ENCODE data around the gene CACNB1.
A peak's percentile ranks its signal among the peaks of the same experiment; 100 is the strongest.

Gene CACNB1

GRCh38 chr17:39237586-39237985 lies 40.1 kb upstream of the CACNB1 start:
- H3K9me3 ChIP-seq, result no peaks in the 10 kb centered on the region
- no peak overlapping the region for H3K9ac ChIP-seq
- no peak overlapping the region for H3K4me3 ChIP-seq
- TF ChIP-seq Cebpa-rat (IDR thresholded peaks at IDR 0.05), result no peak
- H3K27ac ChIP-seq, result peak overlapping the region; percentile 47; the same call in 1 of the 2 replicates
- H3K4me2 ChIP-seq, result peak overlapping the region; percentile 75
- no peaks in the 10 kb centered on the region for H3K36me3 ChIP-seq
- peaks cover 71% of the 10 kb centered on the region for H3K4me1 ChIP-seq
- no peaks in the 10 kb centered on the region for H4K20me1 ChIP-seq
- H3K27me3 ChIP-seq, result no peaks in the 10 kb centered on the region

DNA sequence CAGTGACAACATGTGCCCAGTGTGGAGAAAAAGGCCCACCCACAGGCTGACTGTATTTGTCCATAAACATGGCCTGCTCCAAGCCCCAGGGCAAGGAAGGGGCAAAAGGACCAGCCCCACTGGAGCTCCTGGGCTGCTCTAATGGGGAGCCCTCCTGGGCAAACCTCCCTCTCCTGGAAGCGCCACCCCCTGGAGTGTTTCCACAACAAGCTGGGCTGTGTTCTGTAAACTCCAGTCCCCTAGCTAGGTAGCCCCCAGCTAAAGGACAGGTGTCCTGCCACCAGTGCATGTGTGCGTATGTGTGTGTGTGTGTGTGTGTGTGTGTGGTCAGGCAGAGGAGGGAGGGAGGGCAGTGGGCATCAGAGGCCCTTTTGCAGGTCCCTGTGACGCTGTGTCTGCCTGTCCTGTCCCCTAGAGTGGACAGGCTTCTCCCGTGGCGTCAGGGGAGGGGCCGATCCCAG lies 39.5 kb upstream of the CACNB1 start:
- Histone ChIP-seq H3K9ac (no peak overlapping the region), H3K4me1 (peaks cover 70% of the 10 kb centered on the region), H3K9me3 (no peaks in the 10 kb centered on the region), H3K36me3 (no peaks in the 10 kb centered on the region), H3K27ac (no peak overlapping the region), H3K27me3 (no peaks in the 10 kb centered on the region), H3K4me3 (no peak overlapping the region), H4K20me1 (no peaks in the 10 kb centered on the region), H3K4me2 (peak overlapping the region; percentile 75)
- TF ChIP-seq Cebpa-rat (IDR thresholded peaks at IDR 0.05), result no peak

DNA sequence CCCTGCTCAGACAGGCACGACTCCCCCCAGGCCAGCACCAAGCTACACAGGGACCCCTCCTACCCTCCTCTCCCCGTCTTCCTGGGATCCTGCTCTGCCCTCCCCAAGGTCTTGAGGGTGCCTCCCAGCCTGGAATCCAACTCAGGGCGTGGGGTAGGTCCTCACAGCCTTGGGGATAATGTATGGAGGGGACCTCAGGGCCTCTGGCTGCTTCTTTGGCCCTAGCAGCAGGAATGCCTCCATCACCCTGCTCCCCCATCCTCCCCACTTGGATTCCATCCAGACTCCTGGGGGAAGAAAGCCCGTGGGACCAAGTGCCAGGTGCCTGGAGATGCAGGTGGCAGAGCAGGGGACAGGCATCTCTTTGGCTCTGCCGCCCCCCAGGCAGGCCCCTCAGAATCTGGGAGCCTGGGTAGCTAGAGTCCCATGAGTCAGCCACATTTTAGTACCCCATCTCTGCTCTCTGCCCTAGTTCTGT lies 39.0 kb upstream of the CACNB1 start:
- TF ChIP-seq Cebpa-rat (IDR thresholded peaks at IDR 0.05), result no peak
- peaks cover 70% of the 10 kb centered on the region for H3K4me1 ChIP-seq
- H3K27ac ChIP-seq, result peak overlapping the region; percentile 41; the same call in 1 of the 2 replicates

GRCh38 chr17:39235555-39236449 lies 38.3 kb upstream of the CACNB1 start:
- Histone ChIP-seq H3K4me3 (no peak overlapping the region), H3K27me3 (no peaks in the 10 kb centered on the region), H3K27ac (peak overlapping the region; percentile 41; the same call in 1 of the 2 replicates), H4K20me1 (no peaks in the 10 kb centered on the region), H3K9me3 (no peaks in the 10 kb centered on the region), H3K36me3 (no peaks in the 10 kb centered on the region), H3K9ac (no peak overlapping the region), H3K4me1 (peaks cover 73% of the 10 kb centered on the region), H3K4me2 (peak overlapping the region; percentile 75)
- TF ChIP-seq Cebpa-rat (IDR thresholded peaks at IDR 0.05), result no peak

More for the DNA sequence above, 39.0 kb upstream of the CACNB1 start:
- H3K9me3 ChIP-seq, result no peaks in the 10 kb centered on the region
- H3K9ac ChIP-seq, result no peak overlapping the region
- no peaks in the 10 kb centered on the region for H4K20me1 ChIP-seq
- no peak overlapping the region for H3K4me3 ChIP-seq
- no peaks in the 10 kb centered on the region for H3K36me3 ChIP-seq
- H3K4me2 ChIP-seq, result peak overlapping the region; percentile 75
- no peaks in the 10 kb centered on the region for H3K27me3 ChIP-seq

DNA sequence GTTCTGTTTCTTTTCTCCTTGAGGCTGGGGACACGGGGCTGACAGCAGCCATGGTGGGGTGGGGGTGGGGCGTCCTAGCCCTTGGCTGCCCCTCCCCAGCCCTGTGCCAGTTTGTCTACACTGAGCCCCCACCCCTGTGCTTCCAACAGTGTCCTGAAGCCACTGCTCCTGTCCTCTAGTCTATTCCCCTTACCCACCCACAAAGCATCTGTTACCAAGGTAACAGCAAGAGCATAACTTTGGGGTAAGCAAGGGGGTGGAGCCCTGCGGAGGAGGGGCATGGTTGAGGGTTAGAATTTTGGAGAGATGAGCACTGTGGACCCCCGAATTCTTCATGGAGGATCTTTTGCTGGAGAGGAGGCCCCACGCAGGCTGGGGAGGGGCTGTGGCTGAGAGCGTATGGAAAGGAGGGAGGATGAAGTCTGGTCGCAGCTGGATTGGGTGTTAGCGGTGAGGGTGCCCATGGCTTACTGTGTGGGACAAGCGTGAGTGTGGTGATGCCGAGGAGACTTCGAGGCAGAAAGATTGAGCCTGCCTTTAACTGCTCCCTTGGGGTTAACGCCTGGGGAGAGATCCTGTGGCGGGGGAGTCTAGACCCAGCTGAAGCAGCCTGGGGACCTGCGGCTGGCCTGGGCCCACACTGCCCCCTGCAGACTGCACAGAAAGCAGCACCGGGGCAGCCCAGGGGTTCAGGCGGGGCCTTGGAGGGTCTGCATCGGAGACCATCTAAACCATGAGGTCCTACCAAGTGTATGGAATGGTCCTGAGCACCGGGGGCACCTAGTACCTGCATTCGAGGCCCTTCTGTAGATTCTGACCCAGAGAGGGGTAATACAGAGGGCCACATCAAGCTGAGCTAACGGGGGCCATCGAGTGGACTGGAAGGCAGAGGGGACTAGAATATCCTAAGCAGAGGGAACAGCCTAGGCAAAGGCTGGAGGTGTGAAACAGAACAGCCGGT lies 34.4 kb upstream of the CACNB1 start:
- peak overlapping the region; percentile 8; the same call in 1 of the 2 replicates for H3K4me3 ChIP-seq
- H4K20me1 ChIP-seq, result no peaks in the 10 kb centered on the region
- H3K4me2 ChIP-seq, result peak overlapping the region; percentile 78
- TF ChIP-seq Cebpa-rat (IDR thresholded peaks at IDR 0.05), result no peak
- 0 out of 2 replicates have a peak overlapping the region, but pooled peaks have one; percentile 6 for H3K9ac ChIP-seq
- H3K9me3 ChIP-seq, result no peaks in the 10 kb centered on the region
- H3K27ac ChIP-seq, result no peak overlapping the region; the same call in 1 of the 2 replicates
- no peaks in the 10 kb centered on the region for H3K36me3 ChIP-seq
- H3K27me3 ChIP-seq, result peaks cover 12% of the 10 kb centered on the region
- peaks cover 60% of the 10 kb centered on the region for H3K4me1 ChIP-seq

- Histone ChIP-seq H3K4me1 (peaks cover 58% of the 10 kb centered on the region), H3K4me3 (no peak overlapping the region), H3K4me2 (peak overlapping the region; percentile 78), H3K9me3 (no peaks in the 10 kb centered on the region), H4K20me1 (peaks cover 6% of the 10 kb centered on the region; the same call in 1 of the 2 replicates), H3K27me3 (peaks cover 19% of the 10 kb centered on the region), H3K27ac (no peak overlapping the region), H3K9ac (0 out of 2 replicates have a peak overlapping the region, but pooled peaks have one; percentile 31), H3K36me3 (no peaks in the 10 kb centered on the region)
- no peak for TF ChIP-seq Cebpa-rat (IDR thresholded peaks at IDR 0.05)
Observed at GRCh38 chr17:39231091-39231561, 33.7 kb upstream of the CACNB1 start.

DNA sequence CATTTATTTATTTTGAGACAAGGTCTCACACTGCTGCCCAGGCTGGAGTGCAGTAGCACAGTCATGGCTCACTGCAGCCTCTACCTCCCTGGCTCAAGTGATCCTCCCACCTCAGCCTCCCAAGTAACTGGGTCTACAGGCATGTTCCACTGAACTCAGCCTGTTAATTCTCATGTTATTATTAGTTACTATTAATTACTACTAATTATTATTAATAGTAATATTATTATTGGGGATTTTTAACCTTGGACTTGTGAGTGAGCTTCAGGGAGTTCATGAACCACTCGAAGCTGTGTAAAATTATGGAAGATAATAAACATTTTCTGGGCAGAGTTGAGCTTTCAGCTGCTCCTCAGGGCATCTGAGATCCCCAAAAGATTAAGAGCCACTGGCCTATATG lies 32.9 kb upstream of the CACNB1 start:
- Histone ChIP-seq H3K4me1 (peaks cover 57% of the 10 kb centered on the region), H3K4me3 (no peak overlapping the region), H3K9me3 (no peaks in the 10 kb centered on the region), H3K4me2 (peak overlapping the region; percentile 78), H4K20me1 (peaks cover 10% of the 10 kb centered on the region), H3K9ac (no peak overlapping the region), H3K27me3 (peaks cover 27% of the 10 kb centered on the region), H3K36me3 (no peaks in the 10 kb centered on the region), H3K27ac (no peak overlapping the region)
- TF ChIP-seq Cebpa-rat (IDR thresholded peaks at IDR 0.05), result no peak

DNA sequence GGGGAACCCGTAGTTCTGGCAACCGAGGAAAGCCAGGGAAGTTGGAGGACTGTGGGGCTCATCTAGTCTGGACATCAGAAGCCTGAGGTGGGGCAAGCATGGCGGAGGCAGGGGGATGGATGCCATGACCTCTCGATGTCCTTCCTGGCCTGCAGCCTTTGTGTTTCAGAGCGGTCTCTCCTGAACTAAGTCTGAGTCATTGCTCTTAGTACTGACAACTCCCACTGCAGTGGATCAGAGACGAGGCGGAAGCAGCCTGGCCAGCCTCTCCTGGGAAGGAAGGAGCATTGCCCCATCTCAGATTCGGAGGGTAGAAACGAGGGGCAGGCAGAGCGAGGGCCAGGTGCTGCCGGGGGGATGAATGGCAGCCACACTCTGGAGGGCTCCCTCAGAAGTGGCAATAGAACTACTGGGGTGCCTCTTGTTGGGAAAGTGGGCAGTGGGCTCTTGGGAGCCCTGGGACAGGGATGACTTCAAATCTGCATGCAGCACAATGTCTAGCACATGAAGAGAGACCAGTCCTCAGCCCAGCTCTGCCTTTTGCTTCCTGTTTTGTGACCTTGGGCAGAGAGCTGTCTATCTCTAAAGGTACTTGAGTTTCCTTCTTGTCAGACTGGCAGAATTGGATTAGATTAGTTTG lies 31.9 kb upstream of the CACNB1 start:
- peaks cover 19% of the 10 kb centered on the region for H4K20me1 ChIP-seq
- H3K4me2 ChIP-seq, result peak overlapping the region; percentile 3; the same call in 1 of the 2 replicates
- H3K4me1 ChIP-seq, result peaks cover 57% of the 10 kb centered on the region
- peaks cover 37% of the 10 kb centered on the region for H3K27me3 ChIP-seq
- no peak overlapping the region for H3K4me3 ChIP-seq
- H3K9ac ChIP-seq, result no peak overlapping the region
- H3K36me3 ChIP-seq, result no peaks in the 10 kb centered on the region
- no peak overlapping the region for H3K27ac ChIP-seq
- no peaks in the 10 kb centered on the region for H3K9me3 ChIP-seq
- no peak for TF ChIP-seq Cebpa-rat (IDR thresholded peaks at IDR 0.05)

Data from BLaER1 (cell line).